ENCODE measurements around the gene TTI1.

Gene TTI1

GRCh38 chr20:37987602-37988290 lies 45.5 kb downstream of the TTI1 start:
- DNase-seq (ENCODE audit: low read depth in 2 of 2) = no peak

GRCh38 chr20:37986873-37987601 lies 46.2 kb downstream of the TTI1 start:
- DNase-seq (ENCODE audit: low read depth in 2 of 2) = no peak

- no peak for DNase-seq (ENCODE audit: low read depth in 2 of 2)
Observed at GRCh38 chr20:37986044-37986858, 47.0 kb downstream of the TTI1 start.

- DNase-seq (ENCODE audit: low read depth in 2 of 2) = no peak
Observed at GRCh38 chr20:37984018-37984785, 49.1 kb downstream of the TTI1 start.

- DNase-seq (ENCODE audit: low read depth in 2 of 2) = no peak
Observed at GRCh38 chr20:37983286-37983685, 50.0 kb downstream of the TTI1 start.

- no peak for DNase-seq (ENCODE audit: low read depth in 2 of 2)
Observed at GRCh38 chr20:37981568-37981967, 51.7 kb downstream of the TTI1 start.

GRCh38 chr20:37980876-37981275 lies 52.4 kb downstream of the TTI1 start:
- no peak for DNase-seq (ENCODE audit: low read depth in 2 of 2)

GRCh38 chr20:37980383-37980782 lies 52.9 kb downstream of the TTI1 start:
- DNase-seq (ENCODE audit: low read depth in 2 of 2) = no peak

GRCh38 chr20:37979021-37979985 lies 54.0 kb downstream of the TTI1 start:
- no peak for DNase-seq (ENCODE audit: low read depth in 2 of 2)

- no peak for DNase-seq (ENCODE audit: low read depth in 2 of 2)
Observed at GRCh38 chr20:37977786-37978185, 55.5 kb downstream of the TTI1 start.

GRCh38 chr20:37977338-37977737 lies 55.9 kb downstream of the TTI1 start:
- DNase-seq (ENCODE audit: low read depth in 2 of 2) = no peak

- DNase-seq (ENCODE audit: low read depth in 2 of 2) = no peak
Observed at GRCh38 chr20:37976887-37977286, 56.4 kb downstream of the TTI1 start.

- DNase-seq (ENCODE audit: low read depth in 2 of 2) = no peak
Observed at GRCh38 chr20:37973059-37973910, 60.0 kb downstream of the TTI1 start.

- DNase-seq (ENCODE audit: low read depth in 2 of 2) = no peak
Observed at GRCh38 chr20:37972256-37973058, 60.8 kb downstream of the TTI1 start.

- DNase-seq (ENCODE audit: low read depth in 2 of 2) = no peak
Observed at GRCh38 chr20:37971561-37972127, 61.6 kb downstream of the TTI1 start.

- no peak for DNase-seq (ENCODE audit: low read depth in 2 of 2)
Observed at GRCh38 chr20:37970856-37971245, 62.4 kb downstream of the TTI1 start.

- no peak for DNase-seq (ENCODE audit: low read depth in 2 of 2)
Observed at GRCh38 chr20:37969949-37970855, 63.1 kb downstream of the TTI1 start.
